GM21526 (cell line): ENCODE results near the gene IQSEC1.

Experiments
- ATAC-seq: cut with Tn5 transposase; IDR thresholded peaks from one replicate; pipeline ENCODE4 v1.9.1; 2021; ENCODE audit warnings: moderate library complexity; ENCODE audit not compliant: unreplicated experiment, low FRiP score

IQSEC1 gene

DNA sequence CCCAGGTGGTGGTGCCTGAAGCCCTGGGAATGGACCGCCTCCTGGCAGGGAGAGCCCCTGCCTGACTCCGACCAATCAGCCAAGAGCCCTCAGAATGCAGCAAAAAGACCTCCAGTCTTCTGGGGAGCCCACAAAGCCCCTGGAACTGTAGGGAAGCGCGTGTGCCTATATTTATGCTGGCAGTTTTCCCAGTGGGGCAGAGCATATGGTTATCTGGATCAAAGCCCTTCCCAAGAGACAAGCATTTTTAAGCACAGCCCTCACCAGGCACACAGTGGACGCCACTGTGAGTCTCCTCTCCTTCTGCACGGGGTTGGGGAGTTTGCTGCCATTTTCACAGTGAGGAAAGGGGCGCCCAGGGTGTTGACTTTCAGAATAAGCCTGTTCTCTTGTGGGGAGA, 150.9 kb downstream of the IQSEC1 start:
- ATAC-seq = no peak

DNA sequence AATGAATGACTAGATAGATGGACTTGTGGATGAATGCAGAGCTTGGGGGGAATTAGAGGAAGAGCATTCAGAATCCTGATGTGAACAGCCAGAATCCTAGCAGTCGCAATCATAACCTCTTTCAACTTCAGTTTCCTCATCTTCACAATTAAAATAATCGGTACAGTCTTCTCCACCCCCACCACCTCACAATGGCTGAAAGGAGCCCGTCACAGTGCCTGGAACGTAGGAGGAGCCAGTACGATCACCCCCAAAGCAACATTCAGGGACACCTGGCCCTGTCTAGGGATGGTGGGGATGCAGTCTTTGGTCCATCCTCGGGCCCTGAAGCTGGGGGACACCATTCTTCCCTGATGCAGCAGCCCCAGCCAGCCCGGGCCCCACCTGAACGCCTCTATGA, 151.5 kb downstream of the IQSEC1 start:
- no peak for ATAC-seq

DNA sequence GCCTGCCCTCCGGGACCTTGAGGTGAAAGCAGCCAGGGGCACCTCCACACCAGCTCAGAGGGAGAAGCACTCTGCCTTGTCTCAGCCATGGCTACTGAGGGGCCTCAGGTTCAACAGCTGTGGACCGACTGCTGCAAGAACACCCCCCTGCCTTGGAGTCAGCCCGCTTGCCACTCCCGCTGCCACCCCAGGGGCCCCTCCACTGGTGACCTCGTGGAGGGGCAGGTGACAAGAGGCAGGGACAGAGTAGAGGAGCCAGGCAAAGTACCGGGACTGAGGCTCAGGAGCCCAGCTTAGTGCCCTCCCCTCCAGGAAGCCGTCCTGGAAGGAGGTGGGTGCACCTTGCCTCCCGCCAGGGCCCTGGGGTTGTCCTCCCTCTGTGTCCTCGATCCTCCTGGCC, 152.3 kb downstream of the IQSEC1 start:
- ATAC-seq = no peak

DNA sequence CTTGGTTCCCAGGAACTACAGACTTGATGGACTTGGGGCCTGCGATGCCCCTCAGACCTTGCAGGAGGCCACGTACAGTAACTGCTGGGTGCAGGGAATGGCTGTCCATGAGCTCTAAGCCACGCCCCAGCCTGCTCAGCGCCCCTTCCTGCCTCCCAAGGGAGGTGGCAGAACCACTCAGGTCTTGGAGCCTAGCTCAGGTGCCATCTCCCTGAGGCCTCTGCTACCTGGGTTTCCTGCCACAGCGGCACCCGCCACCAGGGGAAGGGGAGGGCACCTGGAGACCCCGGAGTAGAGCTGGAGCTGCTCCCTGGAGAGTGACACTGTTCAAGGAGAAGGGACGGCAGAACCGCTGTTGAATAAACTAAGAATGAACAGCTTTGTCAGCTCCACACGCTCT, 154.0 kb downstream of the IQSEC1 start:
- no peak for ATAC-seq

DNA sequence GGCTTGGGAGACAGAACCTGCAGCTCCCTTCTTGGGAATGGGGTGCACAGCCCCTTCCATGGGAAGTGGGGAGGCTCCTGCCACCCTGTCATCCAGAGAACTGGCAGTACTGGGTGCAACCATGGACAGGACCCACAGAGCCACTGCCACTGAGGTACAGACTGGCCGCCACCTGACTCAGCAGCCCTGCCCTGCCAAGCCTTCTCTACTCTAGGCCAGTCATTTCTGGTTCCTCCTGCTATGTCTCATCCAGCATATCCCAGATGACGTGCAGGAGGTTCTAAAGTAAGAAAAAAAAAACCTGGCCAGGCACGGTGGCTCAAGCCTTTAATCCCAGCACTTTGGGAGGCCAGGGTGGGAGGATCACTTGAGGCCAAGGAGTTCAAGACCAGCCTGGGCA, 155.0 kb downstream of the IQSEC1 start:
- ATAC-seq = no peak

DNA sequence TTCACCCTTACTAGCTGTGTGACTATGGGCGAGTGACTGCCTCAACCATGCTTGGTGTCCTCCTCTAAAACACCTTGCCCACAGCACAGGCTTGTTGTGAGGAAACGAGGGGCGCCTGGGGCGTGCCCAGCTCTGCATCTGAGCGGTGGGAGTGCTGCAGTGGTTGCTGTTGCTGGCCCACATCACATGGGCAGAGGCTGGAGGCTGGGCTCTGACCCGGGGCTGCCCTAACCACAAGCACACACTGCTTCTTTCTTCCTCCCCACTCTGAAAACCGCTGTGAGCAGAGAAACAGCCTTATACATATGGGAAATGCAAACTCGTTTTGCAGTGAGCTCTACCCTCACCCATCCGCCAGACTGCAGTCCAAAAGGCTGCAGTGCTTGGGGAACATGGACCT, 157.1 kb downstream of the IQSEC1 start:
- no peak for ATAC-seq

DNA sequence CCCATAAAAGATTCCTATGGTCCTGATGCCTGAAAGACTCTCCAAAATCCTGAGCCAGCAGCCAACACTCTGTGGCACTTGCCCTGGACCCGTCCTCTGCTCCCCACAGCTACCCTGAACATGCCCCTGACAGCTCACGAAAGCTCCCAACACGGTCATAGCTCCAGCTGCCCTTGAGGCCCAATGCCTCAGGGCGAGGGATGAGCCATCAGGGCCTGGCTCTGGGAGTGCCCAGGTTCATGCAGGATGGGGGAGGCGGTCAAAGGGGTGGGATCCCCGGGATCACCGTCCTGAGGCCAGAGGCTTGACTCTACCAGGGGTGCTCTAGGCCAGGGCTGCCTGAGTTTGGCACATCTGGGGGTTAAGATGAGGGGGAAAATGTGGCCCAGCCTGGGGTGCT, 159.1 kb downstream of the IQSEC1 start:
- ATAC-seq = no peak

DNA sequence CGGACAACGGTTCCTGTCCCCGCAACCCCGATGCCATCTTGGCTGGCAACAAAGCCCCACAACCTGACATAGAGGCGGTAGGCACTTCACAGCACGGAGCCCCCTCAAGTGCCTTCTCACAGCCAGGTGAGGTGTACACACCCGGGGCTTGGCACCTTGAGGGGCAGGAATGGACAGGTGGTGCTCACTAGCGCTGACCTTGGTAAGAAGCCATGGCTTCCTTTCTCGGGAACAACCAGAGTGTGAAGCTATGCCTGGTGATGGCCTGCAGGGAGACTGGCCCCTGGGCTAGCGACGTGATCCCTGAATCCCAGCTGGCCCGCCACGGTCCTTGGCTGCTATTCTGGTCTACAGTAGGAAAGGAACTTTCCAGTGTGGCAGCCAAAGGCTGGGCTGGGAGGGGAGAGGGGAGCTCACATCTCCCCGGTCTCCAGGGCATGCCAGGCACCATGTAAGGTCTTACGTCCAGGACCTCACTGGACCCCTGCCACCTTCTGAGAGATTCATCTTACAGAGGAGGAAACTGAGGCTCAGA, 161.3 kb downstream of the IQSEC1 start:
- ATAC-seq = no peak

DNA sequence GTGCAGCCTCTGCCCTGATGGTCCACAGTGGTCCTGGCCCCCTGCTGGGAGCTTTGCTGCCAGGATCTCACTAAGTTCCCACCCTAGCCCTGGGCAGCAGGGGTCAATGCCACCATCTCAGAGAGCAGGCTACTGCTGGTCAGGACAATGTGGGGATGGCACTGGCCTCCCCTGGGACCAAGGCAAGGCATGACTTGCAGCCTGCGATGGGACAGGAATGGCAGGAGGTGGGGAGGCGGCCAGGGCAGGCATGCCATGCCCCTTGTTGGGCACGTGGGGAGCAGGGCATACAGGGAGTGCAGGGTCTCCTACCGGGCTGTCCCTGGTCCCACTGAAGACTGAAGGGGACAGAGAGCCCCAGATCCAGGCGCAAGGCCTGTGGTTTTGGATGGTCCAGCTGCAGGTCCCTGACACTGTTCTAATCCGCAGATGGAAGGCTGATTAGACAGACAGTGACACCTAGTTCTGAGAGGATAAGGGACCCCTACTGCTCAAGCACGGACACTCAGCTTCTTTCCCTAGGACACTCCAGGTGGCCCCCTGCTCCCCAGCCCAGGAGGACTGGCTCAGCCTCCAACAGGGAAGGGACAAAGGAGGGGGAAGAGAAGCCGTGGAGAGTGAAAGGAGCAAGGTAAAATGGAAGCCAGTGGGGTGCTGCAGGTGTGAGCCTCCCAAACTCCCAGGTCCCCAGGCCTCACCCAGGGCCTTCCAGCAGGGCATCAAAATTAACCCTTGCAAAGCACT, 162.7 kb downstream of the IQSEC1 start:
- ATAC-seq = no peak

DNA sequence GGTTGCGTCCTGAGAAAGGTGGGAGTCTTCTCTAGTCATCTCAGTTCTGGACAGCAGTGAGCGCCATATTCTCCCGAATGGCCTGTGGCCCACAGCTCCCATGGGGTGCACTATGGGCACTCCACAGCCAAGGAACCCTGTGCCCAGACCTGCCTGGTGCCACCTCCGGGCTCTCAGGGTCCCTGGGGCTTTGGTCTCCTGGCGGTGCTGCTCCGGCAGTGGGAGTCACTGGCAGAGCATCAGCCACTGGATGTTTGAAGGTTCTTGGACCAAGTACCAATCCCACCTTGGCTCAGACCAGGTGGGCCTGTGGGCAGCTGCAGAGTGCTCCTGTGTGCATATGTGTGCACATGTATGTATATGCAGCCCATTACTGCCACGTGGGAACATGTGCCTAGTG, 163.5 kb downstream of the IQSEC1 start:
- no peak for ATAC-seq

DNA sequence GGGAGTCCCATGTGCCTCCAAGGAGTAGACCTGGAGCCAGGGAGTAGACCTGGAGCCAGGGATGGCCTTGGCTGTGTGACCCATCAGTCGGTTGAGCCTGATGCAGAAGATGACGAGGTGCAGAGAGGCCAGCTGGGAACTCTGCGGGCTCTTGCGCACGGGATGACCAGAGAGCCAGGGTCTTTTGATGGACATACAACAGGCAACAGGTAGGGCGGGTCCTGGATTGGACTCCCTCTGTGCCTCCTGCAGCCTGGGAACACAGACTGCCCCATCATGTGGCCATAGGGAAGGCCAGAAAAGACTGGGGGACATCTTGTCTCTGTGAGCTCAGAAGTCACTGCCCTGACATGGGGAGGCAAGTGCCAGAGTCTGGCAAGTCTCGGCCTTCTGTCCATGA, 164.4 kb downstream of the IQSEC1 start:
- ATAC-seq = no peak

DNA sequence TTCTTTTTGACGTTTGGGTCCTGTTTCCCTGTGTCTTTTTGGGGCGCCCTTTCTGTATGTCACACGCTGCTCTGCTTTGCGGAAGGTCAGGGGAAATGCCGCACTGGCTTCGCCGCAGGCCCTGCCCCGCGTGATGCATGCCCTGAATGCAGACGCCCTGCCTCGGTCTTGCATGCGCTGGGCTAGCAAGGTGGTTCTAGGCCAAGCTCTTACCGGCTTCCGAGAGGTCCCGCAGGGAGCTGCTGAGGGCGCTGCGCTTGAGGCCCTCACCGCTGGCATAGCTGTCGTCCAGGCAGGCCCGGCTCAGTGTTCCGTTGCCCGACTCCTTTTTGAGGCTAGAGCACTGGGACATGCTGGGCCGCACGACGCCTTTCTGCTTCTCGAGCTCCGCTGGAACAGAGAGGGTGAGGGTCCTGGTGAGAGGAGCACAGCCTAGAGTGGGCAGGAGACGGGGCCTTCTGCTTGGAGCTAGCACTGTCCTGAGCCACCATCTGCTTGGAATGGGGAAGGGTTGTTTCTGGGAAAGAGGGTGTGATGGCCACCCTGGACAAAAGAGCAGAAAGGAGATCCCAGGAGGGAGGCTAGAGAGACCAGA, 165.0 kb downstream of the IQSEC1 start:
- ATAC-seq = no peak

DNA sequence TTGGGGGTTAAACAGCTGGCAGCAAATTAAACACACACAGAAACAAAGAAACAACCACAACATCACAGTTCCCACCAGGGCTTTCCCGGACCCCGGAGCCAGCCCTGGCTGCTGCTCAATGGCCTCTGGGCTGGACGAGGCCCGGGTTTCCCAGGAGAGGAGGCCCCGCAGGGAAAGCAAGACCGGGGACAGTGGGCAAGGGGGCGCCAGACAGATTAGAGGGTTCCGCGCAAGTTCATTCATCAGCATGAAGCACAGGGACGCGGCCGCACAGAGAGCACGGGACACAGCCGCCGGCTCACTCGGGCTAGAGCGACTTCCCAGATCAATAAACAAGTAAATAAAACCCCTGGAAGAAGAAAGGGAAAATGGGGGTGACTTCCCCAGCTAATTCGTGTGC, 165.5 kb downstream of the IQSEC1 start:
- ATAC-seq = no peak

DNA sequence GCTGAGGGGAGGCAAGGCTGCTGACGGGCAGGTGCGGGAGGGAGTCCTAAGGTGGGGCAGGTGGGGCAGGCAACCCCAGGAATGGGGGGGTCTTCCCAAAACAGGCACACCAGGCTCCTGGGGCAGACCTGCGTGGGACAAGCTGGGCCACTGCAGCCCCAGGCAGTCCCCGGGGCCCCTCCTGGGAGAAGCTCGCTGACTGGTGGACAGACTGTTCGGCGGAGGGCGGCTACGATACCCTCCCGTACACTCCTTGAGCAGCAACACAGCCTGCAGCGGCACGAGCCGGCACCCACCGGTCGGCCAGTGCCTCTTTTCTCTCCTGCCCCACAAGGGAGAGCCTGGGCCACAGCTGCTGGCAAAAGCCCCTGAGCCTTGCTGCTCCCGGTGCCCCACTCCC, 165.9 kb downstream of the IQSEC1 start:
- ATAC-seq = no peak

DNA sequence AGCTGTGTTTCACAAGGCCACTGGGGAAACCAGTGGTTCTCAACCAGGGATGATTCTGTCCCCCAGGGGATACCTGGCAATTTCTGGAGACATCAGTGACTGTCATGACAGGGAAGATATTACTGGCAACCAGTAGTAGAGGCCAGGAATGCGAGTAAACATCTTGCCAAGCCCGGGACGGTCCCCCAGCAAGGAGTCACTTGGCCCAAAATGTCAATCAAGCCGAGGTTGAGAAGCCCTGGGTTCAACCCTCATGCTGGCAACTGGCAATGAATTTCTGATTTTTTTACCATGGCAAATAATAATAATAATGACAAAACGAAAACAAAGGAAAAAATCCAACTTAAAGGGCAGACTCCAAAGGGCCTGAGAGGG, 166.3 kb downstream of the IQSEC1 start:
- ATAC-seq = no peak

DNA sequence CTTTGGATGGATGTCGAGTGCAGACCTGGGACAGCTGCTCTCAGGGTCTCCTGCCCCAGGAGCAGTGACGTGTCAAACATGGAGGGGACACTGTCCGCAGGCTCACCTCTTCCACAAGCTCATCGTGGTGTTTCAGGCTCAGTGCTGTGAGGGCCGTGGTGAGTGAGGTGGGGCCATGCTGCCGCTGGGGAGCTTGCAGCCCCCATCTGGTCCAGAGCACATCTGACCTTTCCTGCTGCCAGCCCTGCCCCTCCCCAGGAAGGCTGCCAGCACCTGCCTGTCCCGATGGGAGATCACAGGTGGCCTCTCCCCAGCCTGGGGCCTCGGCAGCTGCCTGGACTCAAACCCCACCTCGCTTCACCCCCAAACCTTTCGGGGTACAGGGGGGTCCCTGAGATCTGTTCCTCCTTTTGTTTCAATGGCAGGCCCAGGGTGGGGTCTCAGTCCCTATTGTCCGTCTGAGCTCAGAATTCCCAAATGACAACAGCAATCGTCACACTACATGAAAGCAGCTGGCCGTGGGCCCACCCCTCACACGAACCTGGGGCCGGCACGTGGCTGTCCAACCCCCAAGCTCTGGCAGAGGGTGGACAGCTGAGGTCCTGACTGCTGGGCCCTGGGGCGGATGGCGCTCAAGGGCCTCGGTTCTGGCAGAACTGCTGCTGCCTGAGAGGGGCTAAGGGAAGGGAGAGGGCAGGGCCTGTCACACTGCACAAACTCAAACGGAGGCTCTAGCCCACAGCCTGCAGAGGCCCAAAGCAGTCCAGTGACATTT, 166.9 kb downstream of the IQSEC1 start:
- no peak for ATAC-seq

DNA sequence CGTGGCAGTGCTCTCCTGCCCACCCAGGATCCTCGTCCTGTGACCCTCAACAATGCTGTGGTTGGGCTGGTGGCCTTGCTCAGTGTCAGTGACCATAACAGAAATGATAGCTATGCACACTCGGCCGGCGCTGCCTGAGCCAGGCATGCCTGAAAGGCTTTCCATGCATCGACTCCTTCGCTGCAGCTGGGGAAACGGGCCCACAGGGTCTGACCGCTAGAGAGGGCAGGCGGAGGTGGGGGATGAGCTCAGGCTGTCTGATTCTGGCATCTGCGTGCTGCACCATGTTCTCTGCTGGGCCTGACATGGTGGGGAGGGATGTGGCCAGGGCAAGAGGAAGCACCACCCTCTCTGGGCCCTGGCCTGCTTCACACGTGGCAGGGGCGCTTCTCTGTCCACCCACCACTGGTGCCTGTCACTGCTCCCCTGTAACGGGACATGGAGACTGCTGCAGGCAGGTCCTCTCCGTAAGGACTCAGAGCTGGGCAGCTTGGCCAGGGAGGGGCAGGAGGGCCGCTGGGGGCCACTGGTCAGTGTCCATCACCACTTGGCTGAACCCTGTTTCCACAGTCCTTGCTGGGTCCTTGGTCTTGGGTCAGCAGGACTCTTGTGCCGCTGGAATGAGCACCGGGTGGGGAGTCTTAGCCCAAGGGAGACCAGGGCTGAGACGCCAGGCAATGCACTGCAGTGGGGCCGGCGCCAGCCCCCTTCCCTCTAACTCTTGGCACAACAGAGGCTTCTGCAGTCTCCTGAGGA, 167.7 kb downstream of the IQSEC1 start:
- no peak for ATAC-seq

DNA sequence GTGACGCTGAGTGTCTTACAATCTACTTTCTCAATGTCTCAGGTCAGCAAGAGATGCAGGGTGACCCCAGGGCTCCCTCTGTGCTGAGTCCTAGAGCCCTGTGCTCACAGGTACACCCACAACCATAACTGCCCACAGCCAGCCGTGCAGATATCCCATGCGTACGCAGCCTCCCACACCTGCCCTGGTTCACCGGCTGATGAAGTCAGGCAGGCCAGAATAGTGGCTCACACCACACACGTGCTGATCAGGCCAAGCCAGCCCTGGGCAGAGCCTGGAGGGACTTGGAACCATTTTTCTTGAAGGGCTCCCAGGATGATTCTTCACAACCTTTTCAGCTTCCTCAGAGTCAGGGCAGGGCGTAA, 168.3 kb downstream of the IQSEC1 start:
- ATAC-seq = no peak

DNA sequence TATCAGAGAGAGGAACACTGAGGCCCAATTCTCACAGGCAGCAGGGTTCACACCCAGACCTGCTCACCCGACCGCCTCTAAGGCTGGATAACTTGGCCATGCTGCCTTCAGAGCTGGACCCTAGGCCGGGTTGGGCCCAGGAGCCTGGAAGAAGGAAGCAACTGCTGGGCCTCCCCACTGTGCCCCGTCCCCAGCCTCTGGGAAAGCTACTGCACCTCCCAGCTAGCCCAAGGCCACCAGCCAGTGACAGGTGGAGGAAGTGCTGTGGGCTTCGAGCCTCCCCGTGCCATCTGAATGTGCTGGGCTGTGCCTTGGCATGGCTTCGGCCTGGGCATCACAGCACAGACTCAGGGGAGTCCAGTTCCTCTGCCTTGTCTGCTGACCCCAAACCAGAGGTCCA, 169.3 kb downstream of the IQSEC1 start:
- no peak for ATAC-seq

DNA sequence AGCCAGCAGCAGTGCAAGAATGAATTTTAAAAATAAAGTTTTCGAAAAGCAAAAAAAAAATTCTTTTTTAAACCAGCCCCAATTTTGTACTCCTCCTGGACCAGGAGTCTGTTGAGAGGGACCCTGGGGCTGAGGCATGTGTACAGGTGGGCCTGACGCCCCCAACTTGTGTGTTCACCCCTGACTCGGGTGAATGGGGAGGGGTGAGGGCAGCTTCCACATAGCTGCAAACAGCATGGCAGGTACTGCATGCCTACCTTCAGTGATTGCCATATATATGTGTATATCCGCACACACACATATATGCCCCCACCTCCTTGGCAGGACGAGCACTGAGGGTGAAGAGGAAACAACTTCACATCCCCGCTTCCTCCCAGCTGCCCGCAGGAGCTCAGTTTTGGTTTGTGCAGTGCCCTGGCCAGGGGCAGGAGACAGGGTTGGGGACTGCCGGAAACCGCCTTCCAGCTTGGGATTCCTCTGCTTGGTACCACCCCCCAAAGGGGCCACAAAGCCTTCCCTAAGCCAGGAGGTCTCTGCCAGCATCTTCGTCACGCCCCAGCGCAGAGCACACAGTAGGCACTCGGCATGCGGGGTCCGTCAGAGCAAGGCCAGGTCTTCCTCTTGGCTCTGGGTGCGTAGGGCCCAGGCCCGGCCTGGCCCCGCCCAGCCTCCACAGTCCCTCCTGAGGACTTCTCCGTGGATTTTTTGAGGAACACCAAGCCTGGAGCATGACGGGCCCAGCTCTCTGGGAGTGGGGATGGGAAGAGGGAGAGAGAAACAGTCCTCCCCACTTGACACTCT, 170.0 kb downstream of the IQSEC1 start:
- ATAC-seq = no peak
